ENCODE measurements around the gene EFEMP1.

EFEMP1 gene

GRCh38 chr2:55923091-55923981 is at the start of gene EFEMP1:
EFEMP1 (minus strand) TSS chr2:55923782; CDS start chr2:55922440, 1,342 bp downstream.
- DNase-seq (ENCODE audit: low spot score): peak; percentile 84

- DNase-seq (ENCODE audit: low spot score): no peak
These were observed 46.9 kb upstream of the EFEMP1 start for GRCh38 chr2:55970500-55970899.

DNA sequence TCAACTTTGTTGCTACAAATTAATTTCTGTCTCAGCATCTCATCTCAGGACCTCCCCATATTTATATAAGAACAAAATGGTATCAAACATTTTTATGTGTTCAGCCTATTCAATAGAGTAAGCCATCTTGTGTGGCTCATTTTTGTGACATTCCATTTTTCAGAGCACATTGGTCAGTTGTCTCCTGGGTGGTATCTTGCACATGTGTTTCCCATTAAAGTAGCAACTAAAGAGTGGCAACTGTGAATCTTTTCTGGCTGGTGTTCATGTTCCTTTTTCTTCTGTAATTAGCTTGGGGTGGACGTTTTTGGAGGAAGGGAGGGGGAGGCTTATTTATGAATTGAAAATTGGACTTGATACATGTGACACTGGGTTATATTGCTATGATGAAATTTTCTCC is 45.4 kb upstream of the EFEMP1 start:
- no peak for DNase-seq (ENCODE audit: low spot score)

DNA sequence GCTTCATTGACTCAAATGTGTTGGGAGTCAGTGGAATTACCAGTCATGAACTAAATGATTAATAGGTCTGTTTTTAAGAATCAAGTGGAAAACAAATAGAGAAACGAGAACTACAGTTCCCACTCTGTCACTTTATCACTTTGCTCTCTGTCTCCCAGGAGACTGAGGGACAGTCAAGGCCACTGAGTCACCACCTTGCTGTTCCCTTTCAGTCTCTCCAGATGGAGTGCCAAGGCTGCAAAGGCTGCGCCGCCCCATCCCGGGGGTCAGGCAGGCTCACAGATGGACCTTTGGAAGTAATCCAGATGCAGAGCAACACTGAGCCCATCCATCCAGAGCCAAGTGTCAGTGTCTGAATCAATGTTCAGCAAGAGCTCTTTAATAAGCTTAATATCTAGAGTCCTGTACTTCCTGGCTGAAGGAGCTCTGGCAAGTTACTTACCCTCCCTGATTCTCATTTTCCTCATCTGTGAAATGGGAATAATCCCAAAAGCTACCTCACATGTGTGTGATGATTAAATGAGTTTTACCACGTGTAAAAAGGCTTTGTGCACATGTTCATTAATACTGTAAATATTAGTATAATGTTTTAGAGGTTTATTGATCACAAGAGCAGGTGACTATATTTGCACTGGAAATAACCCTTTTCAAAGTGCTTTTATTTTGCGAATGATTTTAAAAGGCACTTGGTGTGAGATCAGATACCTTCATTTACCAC is 43.0 kb upstream of the EFEMP1 start:
- peak; percentile 13 for DNase-seq (ENCODE audit: low spot score)

GRCh38 chr2:55965966-55966365 is 42.4 kb upstream of the EFEMP1 start:
- no peak for DNase-seq (ENCODE audit: low spot score)

GRCh38 chr2:55965276-55965675 is 41.7 kb upstream of the EFEMP1 start:
- no peak for DNase-seq (ENCODE audit: low spot score)

GRCh38 chr2:55962915-55963314 is 39.3 kb upstream of the EFEMP1 start:
- DNase-seq (ENCODE audit: low spot score): no peak

GRCh38 chr2:55961318-55961911 is 37.8 kb upstream of the EFEMP1 start:
- peak; percentile 29 for DNase-seq (ENCODE audit: low spot score)

GRCh38 chr2:55958756-55959155 is 35.2 kb upstream of the EFEMP1 start:
- no peak for DNase-seq (ENCODE audit: low spot score)

DNA sequence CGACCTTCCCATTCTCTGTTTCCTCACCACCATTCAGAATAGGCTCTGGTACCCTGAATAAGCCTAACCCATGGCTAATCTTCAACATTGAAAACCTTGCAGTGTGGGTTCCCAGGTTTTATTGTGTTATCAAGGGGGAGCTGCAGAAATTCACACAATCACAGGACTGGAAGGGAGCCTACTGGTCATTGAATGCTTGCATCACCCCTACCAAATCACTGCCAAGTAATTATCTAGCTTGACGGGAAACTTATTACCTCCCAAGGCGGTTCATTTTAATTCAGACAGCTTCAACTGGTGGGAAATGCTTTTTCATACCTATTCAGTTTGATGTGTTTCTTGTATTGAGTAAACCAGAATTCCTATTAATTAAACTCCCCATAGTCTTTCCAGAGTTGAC is 33.6 kb upstream of the EFEMP1 start:
- no peak for DNase-seq (ENCODE audit: low spot score)

DNA sequence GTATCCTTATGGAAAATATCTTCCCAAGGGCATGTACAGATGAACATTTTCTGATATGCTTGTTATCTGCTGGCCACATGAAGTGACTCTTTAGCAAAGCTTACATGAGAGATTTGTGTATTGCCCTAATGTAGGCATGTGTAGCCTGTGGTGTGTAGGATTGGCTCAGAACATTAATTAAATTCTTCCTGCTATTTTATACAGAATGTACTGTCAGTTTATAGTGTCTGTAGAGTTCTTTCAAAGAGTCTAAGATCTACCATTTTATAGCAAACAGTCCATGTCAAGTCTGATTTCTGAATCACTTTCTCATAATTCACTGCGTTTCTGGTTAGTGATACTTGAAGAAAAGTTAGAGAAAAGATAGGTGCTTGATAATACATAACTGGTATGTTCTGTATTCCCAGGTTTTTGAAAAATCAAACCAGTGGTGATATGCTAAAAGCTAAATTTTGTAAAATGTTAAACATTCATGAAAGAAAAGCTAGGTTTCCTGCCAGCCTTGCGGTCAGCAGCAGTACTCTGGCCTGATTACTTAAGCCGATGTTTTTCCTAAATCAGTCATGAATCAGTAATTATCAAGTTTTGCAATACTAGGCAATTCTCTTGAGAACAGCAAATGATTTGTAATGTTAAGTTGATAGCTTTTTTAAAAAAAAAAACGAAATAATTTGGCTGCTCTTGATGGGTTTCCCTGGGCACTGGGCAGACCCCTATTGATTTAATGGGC is 30.9 kb upstream of the EFEMP1 start:
- peak; percentile 17 for DNase-seq (ENCODE audit: low spot score)

DNA sequence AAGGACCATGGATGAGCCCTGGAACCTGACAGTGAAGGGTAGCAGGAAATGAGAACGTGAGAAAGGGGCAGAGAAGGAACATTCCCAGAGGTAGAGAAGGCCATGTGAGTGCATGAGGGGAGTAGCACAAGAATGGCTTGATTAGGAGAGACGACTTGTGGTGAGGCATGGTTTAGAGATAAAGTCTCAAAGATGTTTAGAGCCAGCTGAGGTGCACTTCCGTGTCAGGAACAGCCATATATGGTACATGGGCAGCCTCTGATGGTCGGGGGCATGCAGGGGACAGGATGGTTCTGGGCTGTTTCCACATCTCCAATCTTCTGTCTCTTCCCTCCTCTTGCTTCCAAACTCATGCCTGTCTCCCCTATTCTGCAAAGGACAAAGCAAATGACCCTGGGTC is 28.8 kb upstream of the EFEMP1 start:
- no peak for DNase-seq (ENCODE audit: low spot score)

- no peak for DNase-seq (ENCODE audit: low spot score)
These were observed 28.0 kb upstream of the EFEMP1 start for GRCh38 chr2:55951533-55951932.

DNA sequence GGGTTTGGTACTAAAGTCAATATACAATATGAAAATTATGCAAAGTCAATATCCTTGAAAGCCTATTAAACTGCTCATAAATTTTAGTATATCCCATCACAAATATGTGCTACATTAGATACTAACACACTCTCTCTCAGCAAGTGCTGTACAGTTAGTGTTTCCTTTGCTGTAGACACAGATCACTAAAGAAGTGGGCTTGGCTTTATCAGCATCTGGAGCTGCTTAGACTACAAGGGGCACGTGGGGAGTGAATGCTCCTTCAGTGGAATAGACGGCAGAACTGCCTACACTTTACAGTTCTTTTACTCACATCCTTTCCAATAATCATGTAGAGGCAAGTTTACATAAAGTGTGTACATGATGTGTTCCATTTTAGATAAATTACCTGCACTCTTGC is 26.0 kb upstream of the EFEMP1 start:
- no peak for DNase-seq (ENCODE audit: low spot score)

DNA sequence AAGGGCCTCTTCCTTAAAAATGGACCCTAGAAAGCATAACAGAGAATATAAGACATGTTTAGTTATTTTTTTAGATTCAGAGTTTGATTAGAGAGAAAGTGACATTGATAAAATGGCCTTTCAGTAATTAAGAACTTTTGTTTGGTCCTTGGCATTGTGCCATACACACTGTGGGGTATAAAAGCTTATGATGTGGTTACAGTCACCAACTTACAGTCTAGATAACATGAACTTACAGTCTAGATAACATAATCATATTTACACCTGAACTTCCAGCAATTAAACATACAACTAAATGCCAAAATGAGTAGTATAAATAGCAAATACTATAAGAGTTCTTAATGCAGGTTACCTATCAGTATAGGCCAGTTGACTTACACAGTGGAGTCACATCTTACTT is 25.6 kb upstream of the EFEMP1 start:
- DNase-seq (ENCODE audit: low spot score): no peak

- no peak for DNase-seq (ENCODE audit: low spot score)
These were observed 24.8 kb upstream of the EFEMP1 start for GRCh38 chr2:55948176-55948923.

DNA sequence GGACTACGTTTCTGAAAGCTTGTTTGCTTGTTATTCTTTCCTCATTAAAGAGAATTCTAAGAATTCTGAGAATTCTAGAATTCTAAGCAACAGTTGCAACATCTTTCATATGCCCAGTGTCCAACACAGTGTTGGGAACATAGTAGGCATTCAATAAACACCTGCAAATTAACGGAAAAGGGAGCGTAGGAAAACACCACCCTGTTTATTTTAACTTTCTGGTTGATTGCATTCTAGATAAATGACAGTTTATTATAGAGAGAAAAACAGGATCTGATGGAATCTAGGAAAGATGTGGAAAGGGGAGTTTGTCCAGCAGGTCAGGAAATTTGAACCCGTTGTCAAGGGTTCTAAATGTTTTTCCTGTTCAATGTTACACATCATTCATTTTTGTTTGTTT is 24.2 kb upstream of the EFEMP1 start:
- no peak for DNase-seq (ENCODE audit: low spot score)

DNA sequence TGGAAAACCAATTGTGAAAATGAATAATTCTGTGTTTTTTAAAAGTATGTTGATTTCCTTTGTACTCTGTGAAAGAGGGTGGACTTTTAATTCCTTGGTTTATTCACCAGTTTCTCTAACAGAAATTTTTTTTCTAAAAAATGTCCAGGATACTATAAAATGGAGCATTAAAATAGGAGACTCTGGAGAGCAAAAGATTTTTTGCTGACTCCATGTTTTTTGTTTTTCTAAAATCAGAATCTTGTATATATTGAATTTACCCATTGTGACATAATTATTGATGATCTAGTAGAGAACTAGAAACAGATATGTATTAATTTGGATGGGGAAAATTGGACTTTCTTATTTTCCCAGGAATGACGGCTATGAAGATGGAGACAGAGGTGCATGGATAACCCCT is 23.2 kb upstream of the EFEMP1 start:
- DNase-seq (ENCODE audit: low spot score): no peak

DNA sequence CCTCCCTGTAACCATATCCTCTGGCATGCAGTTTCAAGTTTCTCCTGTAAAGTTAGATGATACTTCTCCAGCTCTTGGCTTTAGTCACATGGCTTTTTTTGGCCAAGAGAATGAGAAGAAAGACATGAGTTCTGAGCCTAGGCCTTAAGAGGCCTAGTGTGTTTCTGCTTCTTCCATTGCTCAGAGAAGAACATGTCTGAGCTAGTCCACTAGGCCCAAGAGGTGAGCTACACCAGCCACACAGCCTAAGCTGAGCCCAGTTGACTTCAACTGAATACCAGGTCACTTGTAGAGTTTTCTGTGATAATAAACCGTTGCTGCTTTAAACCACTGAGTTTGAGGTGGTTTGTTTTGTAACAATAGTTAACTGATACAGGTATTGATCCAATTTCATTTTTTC is 19.9 kb upstream of the EFEMP1 start:
- DNase-seq (ENCODE audit: low spot score): no peak

DNA sequence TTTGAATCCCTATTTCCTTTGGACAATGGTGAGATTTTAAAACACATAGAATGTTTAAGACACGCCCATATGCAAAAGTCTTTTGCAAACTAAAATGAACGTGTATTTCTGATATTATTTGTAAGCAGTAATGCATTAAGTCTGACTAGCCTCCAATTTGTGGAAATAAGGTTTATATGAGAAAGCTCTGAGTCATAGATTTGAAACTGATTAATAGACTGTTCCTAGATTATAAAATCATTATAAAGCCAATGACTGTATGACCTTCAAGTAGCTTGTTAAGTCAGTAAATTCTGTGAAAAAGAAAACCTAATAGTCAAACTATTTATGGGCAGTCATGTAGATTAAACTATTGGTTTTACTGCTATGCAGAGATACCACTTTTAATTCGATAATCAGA is 12.8 kb upstream of the EFEMP1 start:
- DNase-seq (ENCODE audit: low spot score): no peak

GRCh38 chr2:55934337-55934736 is 10.8 kb upstream of the EFEMP1 start:
- no peak for DNase-seq (ENCODE audit: low spot score)

DNA sequence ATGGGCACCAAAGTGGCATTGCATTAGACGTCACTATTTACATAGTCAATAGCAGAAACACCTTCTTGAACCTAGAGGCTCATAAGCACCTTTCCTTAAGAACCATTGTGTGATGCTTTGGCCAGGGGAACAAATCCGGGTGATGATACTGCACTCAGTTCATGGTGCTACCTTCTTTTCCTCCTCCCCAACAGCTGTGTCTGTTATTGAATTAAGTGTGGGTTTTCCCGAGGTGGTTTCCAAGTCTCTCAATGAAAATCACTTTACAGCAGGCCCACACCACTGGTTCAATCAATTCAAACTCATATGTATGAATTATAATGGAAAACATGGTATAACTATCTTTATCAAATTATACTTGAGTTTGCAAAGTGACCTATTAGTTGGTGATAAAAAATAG is 9.3 kb upstream of the EFEMP1 start:
- DNase-seq (ENCODE audit: low spot score): no peak
